ENCODE data around the gene BMP7.
"Not testable (repeated sequence)": the region's sequence is repeated elsewhere in the genome, so short reads cannot be mapped to it uniquely, and the experiment has no call there.

The BMP7 gene

DNA sequence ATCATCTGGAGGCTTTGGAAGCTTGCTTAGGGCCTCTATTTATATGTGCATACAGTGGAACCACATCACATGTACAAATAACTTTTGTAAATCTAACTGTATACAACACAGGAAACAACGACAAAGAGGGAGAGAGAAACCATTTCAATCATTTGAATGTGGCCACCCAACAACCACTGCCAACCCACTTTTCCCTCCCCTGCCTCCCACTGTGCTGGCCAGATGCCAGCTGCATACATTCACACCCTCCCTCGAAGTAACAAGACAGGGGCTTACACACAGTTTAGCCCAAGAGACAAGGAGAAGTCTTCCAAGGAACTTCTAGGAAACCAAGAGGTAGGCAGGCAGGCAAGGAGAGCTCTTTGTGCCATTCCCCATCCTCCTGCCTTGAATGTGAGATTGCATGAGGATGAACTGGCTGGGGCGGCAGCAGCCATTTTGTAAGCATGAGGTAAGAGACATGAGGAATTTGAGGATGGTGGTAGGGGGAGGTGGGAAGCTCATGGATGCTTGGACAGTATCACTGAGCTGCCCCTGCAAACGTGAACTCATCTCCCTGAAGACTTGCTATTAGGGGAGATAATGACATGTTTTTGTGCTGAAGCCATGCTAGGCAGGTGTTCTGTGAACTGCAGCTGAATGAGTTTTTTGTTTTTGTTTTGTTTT, 18.2 kb downstream of the BMP7 start:
- no peak for DNase-seq

DNA sequence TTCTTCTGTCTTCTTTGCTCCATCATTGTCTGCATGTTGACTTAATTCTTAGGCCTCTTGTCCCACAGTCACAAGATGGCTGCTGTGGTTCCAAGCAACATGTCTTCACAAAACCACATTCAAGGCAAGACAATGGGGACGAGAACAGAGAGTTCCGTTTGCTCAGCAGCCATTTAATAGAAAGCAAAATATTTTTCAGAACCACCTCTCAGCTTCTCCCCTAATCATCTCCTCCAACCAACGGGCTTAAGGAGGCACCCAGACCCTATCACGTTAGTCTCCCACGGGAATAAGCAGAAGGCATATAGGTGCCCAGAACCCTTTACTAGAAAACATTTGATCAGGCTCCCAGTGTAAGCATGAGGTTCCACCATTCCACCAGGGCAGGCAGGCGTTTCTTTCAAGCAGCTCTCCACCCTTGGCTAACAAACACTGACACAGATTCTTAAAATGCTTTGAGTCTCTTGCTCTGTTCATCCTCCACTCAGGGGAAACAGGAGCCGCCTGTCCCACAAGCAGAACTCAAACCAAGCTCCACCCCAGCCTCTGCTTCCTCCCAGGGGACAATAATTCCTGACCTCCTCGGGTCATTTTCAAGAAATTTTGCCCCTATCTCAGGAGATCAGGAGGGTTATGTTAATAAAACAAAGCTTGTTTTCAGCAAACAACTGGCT, 19.0 kb downstream of the BMP7 start:
- DNase-seq = no peak

DNA sequence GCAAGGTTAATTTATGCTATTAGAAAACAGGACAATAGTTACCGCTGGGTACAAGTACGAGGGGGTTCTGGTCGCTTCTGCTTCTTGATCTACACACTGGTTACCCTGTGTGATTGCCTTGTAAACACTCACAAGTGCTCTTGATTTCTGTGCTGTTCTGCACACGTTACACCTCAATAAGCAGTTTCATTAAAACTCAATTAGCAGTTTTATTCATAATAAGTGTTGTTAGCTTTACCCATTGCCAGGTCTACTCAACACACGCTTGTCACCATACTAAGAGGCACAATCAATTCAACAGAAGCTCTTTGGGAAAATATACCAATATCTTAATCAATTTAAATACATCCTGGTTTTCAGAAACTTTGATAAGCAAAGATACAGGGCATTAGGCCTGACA, 20.4 kb downstream of the BMP7 start:
- no peak for DNase-seq

DNA sequence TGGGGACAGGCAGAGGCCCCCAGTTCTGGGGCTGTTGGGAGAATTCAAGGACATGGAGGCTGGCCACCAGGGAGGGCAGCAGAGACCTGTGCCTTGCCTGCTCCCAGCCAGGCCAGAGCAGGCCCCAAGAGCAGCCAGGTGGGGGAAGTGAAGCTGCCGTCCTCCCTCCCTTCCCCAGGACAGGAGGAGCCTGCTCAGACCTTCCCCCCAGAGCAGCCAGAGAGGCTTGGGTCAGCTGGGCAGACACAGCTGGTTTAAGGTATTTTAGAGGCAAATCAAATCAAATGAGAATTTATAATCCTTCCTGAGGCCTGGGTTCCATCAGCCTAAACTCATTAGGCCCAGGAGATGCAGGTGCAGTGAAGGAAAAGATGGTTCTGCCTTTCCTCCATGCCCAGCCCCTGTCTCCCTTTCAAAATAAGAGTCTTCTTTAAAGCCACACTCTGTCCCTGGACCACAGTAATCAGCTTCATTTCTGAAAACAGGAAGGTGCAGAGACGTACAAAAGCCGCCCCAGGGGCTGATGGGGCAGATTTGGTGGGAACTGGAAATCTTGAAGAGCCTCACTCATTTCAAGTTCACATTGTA, 21.7 kb downstream of the BMP7 start:
- no peak for DNase-seq

DNA sequence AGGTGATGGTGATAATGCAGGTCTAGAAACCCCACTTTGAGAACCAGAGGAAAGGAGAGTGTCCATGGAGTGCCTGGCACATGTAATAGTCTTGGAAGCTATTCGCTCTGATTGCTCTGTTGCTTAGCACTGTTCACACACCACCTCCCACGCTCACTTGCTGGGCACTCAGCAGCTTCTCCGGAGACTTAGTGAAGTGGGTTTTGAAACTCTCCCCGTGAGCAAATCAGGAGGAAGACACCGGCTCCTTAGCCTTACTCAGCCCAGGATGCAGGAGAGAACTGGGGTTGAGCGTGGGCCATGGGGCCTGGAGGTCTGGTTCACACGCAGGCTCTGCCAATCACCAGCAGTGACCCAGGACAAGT, 22.2 kb downstream of the BMP7 start:
- no peak for DNase-seq

DNA sequence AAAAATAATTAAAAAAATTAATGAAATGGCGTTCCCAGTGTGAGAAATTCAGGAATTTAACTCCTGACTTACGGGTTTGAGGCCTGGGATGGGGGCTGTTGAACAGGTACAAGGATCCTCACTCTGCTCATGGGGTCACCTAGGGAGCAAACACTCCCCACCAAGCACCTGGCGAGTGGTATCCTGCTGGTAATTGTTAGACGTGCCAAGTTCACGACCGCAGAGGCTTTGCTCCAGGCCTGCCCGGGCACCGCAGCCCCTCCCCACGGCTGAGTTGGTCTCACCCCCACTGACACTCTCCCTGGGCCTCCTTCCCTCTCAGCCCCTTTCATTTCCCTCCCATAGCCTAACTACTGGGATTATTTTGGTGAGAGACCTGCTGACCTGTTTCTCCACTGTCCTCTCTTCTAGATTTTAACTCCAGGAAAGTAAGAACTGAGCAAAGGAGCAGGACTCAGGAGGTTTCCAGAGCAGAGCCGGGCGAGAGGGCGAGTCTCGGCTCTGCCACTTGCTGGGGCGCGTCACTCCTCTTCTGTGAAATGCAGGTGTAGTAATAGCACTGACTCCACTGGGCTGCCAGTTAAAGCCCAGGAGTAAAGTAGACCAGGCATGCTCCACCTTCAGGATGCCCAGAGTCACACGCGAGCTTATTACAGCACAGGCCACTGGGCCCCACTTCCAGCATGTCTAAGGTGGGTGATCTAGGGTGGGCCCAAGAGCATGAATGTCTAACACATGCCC, 22.8 kb downstream of the BMP7 start:
- DNase-seq = no peak

DNA sequence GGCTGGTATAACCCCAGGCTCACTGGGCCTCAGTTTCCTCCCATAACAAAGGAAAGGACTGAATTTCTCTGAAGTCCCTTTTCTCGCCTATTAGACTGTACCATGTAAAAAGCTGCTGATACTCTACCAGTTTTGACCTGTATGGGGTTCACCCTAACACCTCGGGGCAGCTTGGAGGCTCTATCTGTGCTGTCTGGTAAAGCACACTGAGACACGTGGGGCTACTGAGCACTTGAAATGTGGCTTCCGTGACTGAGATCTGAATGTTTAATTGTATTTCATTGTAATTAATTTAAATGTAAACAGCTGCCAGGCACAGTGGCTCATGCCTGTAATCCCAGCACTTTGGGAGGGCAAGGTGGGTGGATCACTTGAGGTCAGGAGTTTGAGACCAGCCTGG, 24.0 kb downstream of the BMP7 start:
- no peak for DNase-seq

DNA sequence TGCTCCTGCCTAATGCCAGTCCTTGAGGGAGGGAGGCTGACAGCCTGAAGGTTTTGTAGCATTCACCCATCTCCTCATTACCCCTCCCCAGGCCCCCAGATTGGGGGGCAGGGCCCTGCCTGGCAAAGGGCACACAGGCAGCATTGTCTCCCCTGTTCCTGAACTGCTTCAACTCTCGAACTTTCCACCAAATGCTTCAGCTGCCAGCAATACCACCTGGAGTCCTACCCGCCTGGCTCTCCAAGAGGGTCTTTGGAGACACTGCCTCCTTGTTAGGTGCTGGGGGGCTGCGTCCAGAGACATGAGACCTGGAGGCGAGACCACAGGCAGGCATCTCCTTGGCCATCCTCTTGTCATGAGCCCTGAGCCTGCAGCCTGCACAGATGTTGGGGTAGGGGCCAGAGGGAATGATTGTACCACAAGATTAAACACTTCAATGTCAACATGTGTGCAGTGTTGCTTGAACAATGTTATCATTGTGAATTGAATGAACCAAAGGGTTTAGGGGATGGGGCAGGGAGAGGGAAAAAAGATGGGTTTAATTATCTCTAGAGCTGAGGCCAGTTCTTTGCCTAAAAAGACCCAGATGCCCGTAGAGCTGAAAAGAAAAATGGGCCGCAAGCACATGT, 25.0 kb downstream of the BMP7 start:
- DNase-seq = no peak

DNA sequence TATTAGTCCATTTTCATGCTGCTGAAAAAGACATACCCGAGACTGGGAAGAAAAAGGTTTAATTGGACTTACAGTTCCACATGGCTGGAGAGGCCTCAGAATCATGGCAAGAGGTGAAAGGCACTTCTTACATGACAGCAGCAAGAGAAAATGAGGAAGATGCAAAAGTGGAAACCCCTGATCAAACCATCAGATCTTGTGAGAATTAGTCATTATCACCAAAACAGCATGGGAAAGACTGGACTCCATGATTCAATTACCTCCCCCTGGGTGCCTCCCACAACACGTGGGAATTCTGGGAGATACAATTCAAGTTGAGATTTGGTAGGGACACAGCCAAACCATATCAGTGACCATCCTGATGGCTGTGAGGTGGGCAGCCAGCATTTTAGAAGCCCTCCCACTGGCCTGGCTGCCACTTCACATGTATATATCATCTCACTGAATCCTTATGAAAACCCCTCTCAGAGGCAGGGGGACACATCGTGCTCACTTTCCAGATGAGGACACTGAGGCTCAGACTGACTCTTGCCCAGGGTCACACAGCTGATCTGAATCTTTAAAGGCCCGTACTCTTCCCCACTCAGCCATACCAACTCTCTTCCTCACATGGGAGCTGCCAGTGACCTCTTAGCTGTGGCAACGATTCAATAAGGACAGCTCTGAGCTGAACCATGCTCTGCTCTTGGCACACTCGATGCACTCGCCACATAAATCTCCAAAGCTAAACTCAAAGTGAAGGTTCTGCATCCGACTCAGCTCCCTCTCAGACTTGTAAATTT, 25.7 kb downstream of the BMP7 start:
- no peak for DNase-seq

DNA sequence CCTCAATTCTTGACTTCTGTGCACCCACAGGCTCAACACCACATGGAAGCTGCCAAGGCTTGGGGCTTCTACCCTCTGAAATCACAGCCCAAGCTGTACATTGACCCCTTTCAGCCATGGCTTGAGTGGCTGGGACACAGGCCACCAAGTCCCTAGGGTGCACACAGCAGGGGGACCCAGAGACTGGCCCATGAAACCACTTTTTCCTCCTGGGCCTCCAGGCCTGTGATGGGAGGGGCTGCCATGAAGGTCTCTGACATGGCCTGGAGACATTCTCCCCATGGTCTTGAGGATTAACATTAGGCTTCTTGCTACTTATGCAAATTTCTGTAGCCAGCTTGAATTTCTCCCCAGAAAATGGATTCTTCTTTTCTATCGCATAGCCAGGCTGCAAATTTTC, 26.7 kb downstream of the BMP7 start:
- DNase-seq = not testable (repeated sequence)

DNA sequence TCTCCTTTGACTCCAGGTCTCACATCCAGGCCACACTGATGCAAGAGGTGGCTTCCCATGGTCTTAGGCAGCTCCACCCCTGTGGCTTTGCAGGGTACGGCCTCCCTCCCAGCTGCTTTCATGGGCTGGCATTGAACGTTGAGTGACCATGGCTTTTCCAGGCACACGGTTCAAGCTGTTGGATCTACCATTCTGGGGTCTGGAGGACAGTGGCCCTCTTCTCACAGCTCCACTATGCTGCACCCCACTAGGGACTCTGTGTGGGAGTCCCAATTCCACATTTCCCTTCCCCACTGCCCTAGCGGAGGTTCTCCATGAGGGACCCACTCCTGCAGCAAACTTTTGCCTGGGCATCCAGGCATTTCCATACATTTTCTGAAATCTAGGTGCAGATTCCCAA, 27.1 kb downstream of the BMP7 start:
- DNase-seq = not testable (repeated sequence)

DNA sequence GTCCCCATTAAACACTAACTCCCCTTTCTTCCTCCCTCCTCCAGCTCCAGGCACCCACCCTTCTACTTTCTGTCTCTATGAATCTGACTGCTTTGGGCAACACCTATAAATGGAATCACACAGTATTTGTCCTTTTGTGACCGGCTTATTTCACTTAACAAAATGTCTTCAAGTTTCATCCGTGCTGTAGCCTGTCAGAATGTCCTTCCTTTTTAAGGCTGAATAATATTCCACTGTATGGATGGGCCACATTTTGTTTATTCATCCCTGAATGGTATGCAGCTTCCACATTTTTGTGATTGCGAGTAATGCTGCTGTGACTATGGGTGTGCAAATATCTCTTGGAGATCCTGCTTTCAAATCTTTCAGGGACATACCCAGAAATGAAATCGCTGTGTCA, 28.4 kb downstream of the BMP7 start:
- DNase-seq = no peak

DNA sequence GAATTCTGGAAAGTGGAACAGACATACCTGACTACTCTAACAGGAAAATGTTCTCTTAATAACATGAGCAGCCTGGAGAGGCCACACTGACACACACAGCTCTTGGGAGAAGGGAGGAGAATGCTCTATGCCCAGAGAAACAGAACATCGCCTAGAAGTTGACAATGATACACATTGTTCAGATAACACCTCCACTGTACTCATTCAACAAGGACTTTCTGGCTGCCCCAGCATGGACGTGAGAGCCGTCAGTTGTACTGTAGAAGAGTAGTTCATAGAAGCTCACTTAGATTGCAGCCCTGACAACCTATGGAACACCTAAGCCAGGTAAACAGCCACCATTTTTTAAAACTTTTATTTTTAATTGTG, 28.9 kb downstream of the BMP7 start:
- no peak for DNase-seq

DNA sequence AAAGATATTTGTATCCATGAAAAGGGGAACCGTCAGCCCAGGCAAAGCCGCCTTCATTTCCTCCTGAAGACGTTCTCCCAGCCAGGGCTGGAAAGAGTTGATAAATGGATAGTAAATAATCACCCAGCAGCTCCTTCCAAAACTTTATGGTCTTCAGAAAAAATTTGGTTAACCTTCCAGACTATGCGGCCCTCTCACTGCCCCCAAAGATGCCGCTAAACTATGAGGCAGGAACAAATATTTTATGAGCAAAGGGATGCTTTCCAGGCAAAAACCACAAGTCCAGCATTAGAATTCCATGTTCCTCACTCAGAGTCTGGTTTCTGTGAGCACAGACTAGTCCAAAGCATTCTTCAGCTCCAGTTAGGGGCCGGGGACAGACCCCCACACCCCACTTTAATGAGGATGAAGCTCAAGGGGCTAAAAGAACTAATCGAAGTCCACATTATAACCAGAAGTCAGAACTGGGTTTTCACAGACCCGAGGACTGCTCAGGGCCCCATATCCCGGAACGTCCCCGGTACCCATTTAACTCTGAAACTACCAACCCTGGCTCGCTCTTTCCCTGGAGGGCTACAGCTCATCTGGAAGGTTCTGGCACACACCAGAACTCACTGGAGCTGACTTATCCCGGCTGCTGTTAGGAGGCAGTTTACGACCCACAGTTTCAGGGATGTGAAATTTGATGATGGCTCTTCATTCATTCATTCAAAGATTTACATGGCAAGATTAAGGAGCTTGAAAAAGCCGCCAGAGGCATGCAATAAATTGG, 29.4 kb downstream of the BMP7 start:
- no peak for DNase-seq

DNA sequence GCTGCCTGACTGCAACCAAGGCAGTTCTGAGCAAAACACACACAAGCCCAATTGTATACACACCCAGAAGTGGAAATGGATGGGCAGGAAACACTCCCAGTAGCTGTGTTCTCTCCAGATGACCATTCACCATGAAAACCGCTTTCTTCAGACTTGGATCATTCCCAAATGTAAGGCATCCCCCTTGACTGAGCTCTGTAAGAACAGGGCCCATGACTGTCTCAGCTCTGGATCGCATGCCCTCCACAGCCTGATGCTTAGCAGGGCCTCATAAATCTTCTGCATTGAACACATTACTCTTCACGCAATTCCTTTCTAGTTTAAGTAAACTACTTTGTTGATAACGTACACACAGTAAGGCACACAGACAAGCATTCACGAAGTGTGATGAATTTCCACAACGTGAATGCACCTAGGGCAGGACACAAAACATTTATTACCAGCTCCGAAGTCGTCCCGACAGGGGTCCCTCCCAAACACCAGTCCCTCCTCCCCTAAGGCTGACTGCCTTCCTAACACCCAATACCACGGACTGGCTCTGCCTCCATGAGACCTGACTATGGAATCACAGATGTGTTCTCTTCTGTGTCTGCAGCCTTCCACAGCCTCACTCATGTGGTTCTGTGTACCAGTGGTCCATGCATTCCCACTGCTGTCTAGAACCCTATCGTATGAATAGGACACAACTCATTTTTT, 31.7 kb downstream of the BMP7 start:
- no peak for DNase-seq

DNA sequence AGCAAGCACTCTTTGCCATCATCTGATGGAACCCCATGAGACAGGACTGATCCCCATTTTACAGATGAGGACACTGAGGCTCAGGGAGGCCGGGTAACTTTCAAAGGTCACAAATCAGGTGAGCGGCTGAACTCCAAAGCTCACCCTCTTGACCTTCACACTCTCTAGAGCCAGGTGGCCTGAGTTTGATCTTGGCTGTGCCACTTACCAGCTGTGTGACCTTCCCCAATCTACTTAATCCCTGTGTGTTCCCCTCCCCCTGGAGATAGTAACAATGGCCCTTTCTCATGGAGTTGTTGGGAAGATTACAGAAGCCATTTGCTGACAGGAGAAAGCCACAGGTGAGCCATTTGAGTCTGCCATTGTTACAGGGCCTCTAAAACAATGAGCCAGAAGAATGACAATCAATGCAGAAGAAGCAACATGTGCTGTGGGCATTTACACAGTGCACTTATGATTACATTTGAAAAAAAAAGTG, 34.5 kb downstream of the BMP7 start:
- DNase-seq = no peak

DNA sequence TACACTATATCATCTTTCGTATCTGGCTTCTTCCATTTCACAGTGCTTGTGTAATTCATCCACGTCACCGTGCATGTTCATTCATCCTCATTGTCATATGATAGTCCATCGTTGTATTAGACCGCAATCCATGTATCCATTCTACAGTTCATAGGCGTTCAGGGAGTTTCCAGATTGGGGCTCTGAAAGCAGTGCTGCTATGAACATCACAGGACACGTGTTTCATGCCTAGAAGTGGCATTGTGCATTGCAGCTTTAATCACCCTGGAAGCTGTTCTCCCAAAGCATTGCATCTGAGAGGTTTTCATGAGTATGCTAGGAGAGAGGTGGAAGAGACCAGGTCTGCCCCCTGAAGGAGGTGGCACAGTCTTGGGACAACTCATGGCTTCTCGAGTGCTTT, 35.3 kb downstream of the BMP7 start:
- no peak for DNase-seq

DNA sequence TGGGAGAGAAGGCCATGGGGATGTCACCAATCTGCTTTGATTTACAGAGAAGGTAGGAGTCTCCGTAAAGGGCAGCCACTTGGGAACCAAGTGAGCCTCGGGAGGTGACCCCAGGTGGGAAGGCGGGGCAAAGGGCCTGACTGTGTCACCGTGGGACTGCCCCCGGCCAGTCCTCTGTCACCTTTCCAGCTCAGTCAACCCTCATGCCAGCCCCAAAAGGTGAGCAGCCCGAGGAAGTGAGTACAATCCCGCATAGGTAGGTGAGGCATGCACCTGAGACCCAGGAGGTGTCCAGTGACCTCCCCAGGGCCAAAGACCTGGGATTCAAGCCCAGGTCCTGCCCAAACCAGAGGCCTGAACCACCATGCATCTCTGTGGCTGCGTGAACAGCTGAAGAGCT, 36.2 kb downstream of the BMP7 start:
- no peak for DNase-seq

DNA sequence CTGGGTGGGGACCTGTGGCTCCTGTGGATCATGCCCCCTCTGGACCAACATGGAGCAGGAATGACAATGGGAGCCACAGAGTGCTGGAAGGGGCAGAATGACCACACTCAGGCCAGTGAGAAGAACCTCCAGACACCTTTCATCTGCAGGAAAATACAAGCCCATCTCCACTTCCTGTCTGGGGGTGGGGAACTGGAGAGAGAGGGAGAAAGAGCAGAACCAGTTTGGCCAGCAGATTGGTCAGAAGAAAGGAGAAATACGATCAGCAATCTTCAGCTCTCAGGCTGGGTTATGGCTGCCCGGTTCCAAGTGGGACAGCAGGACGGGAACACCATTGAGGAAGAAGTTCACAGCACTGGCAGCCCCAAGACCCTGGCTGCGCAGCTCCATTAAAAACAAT, 37.0 kb downstream of the BMP7 start:
- no peak for DNase-seq

DNA sequence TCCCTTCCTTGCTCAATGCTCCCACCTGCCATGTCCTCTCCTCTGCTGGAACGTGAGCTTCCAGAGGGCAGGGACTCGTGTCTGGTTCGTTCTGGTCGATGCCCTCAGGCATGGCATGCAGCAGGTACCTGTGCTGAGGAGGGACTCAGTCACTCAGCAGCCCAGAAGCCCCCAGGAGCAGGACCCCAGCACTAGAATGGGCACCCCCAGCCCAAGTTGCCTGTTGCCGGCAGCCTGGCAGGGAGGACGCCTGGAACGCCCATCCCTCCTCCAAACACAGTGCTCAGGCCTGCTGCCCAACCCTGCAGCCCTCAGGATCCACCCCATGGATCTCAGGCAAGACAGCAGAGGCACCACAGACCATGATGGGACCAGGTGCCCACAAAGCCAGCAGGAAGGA, 40.6 kb downstream of the BMP7 start:
- no peak for DNase-seq

DNA sequence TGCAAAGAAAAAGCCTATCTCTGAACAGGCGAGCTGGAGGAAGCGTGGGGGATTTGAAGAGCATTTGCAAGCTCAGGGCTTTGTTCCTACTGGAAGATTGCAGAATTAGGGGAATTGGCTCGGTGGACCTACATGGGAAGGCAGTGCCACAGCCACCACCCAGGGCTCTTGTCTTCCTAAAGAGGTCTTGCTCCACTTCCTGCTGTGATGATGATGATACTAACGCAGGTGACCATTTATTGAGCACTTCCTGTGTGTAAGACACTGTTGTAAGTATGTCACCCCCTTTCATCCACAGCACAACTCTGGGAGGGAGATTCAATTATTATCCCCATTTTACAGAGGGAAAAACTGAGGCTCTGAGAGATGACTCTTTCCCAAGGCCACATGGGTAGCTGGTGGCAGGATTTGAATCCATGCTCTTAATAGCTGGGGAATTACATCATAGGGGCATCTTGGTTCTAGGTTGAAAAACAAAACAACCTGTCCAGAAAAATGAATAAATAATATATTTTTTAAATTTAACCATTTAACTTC, 41.2 kb downstream of the BMP7 start:
- no peak for DNase-seq

Measured in cerebellar nuclear complex (tissue), 1 donor.